SK-N-MC (cell line): Measurements from ENCODE around the gene SMCO4.

ENCODE experiments used
- DNase-seq: peaks from one replicate; pipeline ENCODE4 v3.0.0-alpha.2; 2011; ENCODE audit warnings: low read depth, low spot score
- H3K27ac ChIP-seq: fragments of 200-600 bp; sonication (generic); 2 replicates; pipeline ENCODE4 v1.5.1; 2016; ENCODE audit warnings: mixed run types
- H3K36me3 ChIP-seq: fragments of 200-600 bp; sonication (generic); 2 replicates; pipeline ENCODE4 v1.6.1; 2017; ENCODE audit warnings: antibody characterized with exemption, low read length, mixed read lengths; ENCODE audit not compliant: insufficient read depth
- H3K4me3 ChIP-seq: fragments of 200-600 bp; sonication (generic); 2 replicates; pipeline ENCODE4 v1.5.1; 2016
- H3K9ac ChIP-seq: fragments of 200-600 bp; sonication (generic); 2 replicates; pipeline ENCODE4 v1.8.0; 2017; ENCODE audit warnings: mixed run types, mixed read lengths; ENCODE audit not compliant: insufficient read length
- H3K9me3 ChIP-seq: fragments of 200-600 bp; sonication (generic); 2 replicates; pipeline ENCODE4 v1.6.1; 2017; ENCODE audit warnings: low read depth, mild to moderate bottlenecking, antibody characterized with exemption, low read length, moderate library complexity, mixed read lengths
- EZH2 ChIP-seq: fragments of 200-600 bp; sonication (generic); IDR thresholded peaks from one replicate; pipeline ENCODE4 v1.6.1; 2017; ENCODE audit warnings: antibody characterized with exemption
- FOXP2 ChIP-seq: optimal IDR thresholded peaks from 2 replicates; pipeline ENCODE3; 2011; ENCODE audit warnings: mild to moderate bottlenecking, moderate library complexity; ENCODE audit not compliant: insufficient read depth; ENCODE audit errors: extremely low read length, control extremely low read depth
- POLR2AphosphoS5 ChIP-seq: IDR thresholded peaks from 2 replicates; pipeline ENCODE4 v1.6.1; 2012; ENCODE audit warnings: mild to moderate bottlenecking, low read depth, low read length, borderline replicate concordance

The SMCO4 gene

DNA sequence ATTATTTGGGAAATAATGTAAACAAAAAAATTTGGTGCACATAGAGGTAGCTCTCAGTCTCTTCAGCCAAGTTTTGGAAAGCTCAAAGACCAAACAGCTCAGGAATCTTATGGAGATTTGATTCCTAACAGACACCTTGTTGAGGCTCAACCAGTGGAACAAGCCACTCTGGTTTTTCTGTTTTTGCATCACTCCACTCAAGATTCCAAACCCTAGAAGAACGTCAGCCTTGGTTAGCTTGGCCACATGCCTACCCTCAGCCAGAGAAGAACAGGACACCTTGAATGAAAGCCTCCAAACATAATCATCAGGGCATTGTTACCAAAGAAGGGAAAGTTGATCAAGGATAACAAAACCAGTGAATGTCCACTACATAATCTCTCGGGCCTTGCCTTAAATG is 3.8 kb upstream of the SMCO4 start:
- Histone ChIP-seq H3K27ac (no peak overlapping the region), H3K36me3 (no peaks in the 10 kb centered on the region), H3K4me3 (no peak overlapping the region), H3K9me3 (no peaks in the 10 kb centered on the region), H3K9ac (no peak overlapping the region)
- TF ChIP-seq POLR2AphosphoS5: no peak
- TF ChIP-seq EZH2: no peak
- no peak for TF ChIP-seq FOXP2
- DNase-seq: no peak

DNA sequence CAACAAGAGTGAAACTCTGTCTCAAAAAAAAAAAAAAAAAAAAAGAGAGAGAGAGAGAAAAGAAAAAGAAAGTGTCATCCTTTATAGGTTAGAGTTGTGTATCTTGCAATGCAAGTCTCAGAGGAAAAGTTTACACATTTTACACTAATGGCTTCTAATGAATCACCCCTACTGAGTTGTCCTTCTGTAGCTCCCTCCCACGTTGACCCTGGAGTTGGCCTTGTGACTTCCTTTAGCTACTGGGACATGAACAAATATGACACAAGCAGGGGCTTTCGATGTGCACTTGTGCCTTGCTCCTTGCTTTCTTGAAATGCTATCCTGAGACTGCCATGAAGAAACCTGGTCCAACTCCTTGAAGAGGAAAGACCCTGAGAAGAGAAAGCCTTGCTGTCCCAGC is 2.4 kb upstream of the SMCO4 start:
- no peak overlapping the region for H3K9ac ChIP-seq
- H3K36me3 ChIP-seq: no peaks in the 10 kb centered on the region
- no peak overlapping the region for H3K27ac ChIP-seq
- no peak for TF ChIP-seq EZH2
- no peak for TF ChIP-seq FOXP2
- no peak for TF ChIP-seq POLR2AphosphoS5
- DNase-seq: no peak
- H3K9me3 ChIP-seq: no peaks in the 10 kb centered on the region
- no peak overlapping the region for H3K4me3 ChIP-seq

DNA sequence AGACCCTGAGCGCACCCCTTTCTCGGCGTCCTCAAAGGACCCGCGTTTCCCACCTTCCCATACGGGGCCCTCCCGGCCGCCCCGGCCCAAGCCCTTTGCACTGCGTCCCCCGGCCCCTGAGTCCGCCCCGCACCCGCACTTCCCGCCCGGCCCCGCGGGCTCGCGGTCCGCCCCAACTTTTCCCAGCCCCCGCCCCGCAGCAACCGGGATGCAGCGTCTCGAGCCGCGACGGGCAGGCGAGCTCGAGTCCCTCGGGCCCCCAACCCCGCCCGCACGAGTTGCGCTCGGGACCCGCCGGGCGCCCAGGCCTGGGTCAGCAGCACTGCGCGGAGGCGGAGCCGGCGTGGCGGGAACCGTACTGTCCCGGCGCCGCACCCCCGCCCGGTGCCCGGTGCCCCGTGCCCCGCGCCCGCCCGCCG is 371 bp downstream of the SMCO4 start:
- peak overlapping the region; percentile 91 for H3K4me3 ChIP-seq
- no peaks in the 10 kb centered on the region for H3K9me3 ChIP-seq
- no peak for DNase-seq
- peak overlapping the region; percentile 70 for H3K9ac ChIP-seq
- H3K36me3 ChIP-seq: no peaks in the 10 kb centered on the region
- TF ChIP-seq POLR2AphosphoS5: no peak
- TF ChIP-seq EZH2: no peak
- TF ChIP-seq FOXP2: no peak
- H3K27ac ChIP-seq: no peak overlapping the region

DNA sequence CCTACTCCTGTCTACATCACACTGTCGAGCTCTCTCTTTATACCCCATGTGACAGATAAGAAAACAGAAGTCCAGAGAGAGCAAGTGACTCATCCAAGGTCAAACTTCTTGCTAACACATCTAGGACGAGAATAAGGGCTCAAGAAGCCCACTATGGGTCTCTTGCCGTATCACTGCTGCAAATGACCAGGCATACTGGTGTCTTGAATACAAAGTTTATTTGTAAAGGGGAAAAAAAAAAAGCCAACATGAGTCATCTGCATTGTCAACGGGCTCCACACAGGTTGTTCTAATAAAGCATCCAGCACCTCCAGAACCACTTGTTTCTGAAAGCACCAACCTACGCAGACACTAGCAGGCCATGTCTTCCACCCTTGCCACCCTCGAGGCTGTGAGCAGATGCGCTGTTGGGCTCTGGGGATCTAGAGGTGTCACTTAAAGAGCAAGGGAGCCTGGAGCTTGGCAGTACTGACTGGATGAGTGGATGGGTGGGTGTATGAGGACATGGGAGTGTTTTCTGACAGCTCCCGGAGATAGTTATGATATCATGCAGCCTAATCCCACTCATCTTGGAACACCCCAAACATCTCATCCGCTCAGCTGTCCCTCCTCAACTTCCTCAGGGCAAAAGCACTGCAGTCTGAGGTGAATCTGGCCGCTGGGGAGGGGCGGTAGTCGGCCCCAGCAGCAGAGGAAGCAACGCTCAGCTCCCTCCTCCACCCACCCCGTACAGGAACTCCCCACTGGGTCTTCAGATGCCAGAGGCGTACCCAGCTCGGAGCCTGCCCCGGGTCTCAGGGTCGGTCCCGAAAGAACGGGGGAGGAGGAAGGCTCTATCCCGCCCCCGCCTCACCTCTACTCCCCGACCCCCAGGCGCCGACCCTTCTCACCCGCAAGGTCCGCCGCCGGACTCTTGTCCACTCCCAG is 1.0 kb downstream of the SMCO4 start:
- no peaks in the 10 kb centered on the region for H3K9me3 ChIP-seq
- TF ChIP-seq FOXP2: peak; percentile 82
- no peak for TF ChIP-seq POLR2AphosphoS5
- TF ChIP-seq EZH2: no peak
- H3K36me3 ChIP-seq: no peaks in the 10 kb centered on the region
- peak overlapping the region; percentile 70 for H3K9ac ChIP-seq
- no peak for DNase-seq
- peak overlapping the region; percentile 91 for H3K4me3 ChIP-seq
- no peak overlapping the region for H3K27ac ChIP-seq

DNA sequence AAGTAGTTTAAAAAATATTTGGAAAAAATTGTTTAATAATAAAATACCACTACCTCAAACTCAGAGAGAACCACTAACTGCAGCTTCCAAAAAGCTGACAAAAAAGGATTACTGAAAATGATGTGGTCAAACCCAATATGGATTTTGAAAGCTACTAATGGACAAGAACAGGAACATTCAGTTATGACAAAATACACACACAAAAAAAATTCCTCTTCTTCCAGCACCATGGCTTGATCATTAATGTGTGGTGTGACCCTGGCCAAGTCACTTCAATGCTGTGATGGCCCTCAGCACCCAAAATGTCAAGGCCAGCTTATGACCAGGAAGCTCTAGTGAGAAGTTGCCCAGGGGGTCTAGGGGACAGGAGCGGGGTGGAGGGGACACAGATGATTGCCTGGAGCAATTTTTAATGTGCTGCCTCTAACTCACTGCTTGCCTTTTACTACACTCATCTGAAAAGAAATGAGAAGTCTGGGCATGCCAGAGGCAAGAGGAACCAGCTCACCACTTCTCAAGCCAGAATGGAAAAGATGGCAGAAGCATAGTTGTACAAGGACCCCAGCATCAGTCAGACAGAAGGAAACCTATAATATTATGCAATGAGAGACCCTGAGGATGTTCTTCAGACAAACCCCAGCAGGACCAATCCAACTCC is 2.2 kb downstream of the SMCO4 start:
- H3K36me3 ChIP-seq: no peaks in the 10 kb centered on the region
- H3K9ac ChIP-seq: no peak overlapping the region
- no peaks in the 10 kb centered on the region for H3K9me3 ChIP-seq
- DNase-seq: no peak
- TF ChIP-seq EZH2: no peak
- no peak for TF ChIP-seq POLR2AphosphoS5
- no peak for TF ChIP-seq FOXP2
- no peak overlapping the region for H3K27ac ChIP-seq
- H3K4me3 ChIP-seq: no peak overlapping the region

DNA sequence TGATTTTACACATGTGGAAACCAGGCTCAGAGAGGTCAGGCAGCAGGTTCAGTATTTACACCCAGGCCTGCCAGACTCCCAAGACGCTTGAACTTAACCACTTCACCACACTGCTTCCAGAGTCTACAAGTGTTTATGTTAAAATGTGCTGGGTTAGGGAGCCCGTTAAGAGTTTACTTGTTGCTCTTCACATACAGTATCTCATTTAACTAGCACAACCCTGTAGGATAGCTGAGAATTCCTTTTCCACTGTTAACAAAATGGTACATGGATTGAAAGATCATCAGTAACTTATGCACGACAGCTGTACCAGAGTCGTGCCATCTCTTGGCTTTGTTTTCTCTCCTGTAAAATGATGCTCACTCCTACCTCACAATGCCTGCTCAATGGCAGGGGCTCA is 2.9 kb downstream of the SMCO4 start:
- Histone ChIP-seq H3K9me3 (no peaks in the 10 kb centered on the region), H3K36me3 (no peaks in the 10 kb centered on the region), H3K9ac (no peak overlapping the region), H3K4me3 (no peak overlapping the region), H3K27ac (no peak overlapping the region)
- no peak for DNase-seq
- TF ChIP-seq EZH2 (no peak), POLR2AphosphoS5 (no peak), FOXP2 (no peak)

DNA sequence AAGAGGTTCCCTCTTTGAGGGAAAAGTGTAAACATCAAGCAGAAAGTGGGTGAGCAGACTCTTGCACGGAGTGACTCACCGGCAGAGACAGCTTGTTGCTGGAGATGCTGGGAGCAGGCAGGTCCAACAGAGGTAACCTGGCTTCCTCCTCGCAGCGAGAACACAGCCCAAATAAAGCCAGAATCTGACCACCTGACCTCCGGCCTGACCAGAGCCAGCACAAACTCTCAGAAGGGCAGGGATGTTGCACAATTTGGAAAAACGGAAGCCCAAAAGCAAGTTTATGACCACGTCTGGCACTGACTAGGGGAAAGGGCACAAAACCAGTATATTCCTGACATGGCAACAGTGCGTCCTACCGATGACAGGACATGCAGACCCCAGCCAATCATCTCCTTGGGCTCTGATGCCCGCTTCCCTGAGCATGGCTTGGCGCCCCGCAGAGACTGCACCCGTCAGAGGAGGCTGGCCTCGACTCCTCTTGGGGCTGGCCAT is 5.4 kb downstream of the SMCO4 start:
- no peak for TF ChIP-seq POLR2AphosphoS5
- TF ChIP-seq FOXP2: no peak
- no peak for TF ChIP-seq EZH2
- Histone ChIP-seq H3K4me3 (no peak overlapping the region), H3K36me3 (no peaks in the 10 kb centered on the region), H3K9me3 (no peaks in the 10 kb centered on the region), H3K9ac (no peak overlapping the region), H3K27ac (no peak overlapping the region)
- DNase-seq: no peak

DNA sequence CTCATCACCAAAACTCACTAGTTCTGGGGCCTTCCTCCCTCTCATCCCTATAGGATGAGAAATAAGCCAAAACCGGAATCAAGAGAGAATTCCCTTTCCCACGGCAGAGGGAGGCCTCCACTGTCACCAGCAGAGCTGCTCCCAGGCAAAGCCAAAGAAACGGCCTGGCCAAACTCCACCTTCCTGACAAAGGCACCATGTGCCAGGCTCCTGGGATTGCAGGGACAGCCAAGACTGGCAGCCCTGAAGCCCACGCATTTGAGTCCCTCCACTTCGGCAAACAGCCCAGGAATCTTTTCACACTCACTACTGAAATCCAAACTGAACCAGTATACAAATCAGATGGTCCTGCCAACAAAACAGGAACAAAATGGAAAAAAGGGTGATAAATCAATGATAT is 6.1 kb downstream of the SMCO4 start:
- Histone ChIP-seq H3K9me3 (no peaks in the 10 kb centered on the region), H3K27ac (no peak overlapping the region), H3K4me3 (no peak overlapping the region), H3K36me3 (no peaks in the 10 kb centered on the region), H3K9ac (no peak overlapping the region)
- no peak for DNase-seq
- TF ChIP-seq FOXP2 (no peak), EZH2 (no peak), POLR2AphosphoS5 (no peak)
